Mammary epithelial cell (primary cell): ENCODE results near the gene RBMS2.

ENCODE experiments used
- EZH2 ChIP-seq: IDR thresholded peaks from 2 replicates; pipeline ENCODE4 v1.6.1; 2012; ENCODE audit warnings: low read length, inconsistent platforms, borderline replicate concordance
- TF ChIP-seq, protein P1 (sequence below), 2 donors: IDR thresholded peaks in 1 of 2; conservative IDR thresholded peaks in 1 of 2; 2 replicates each; pipeline ENCODE4 v1.5.1; 2011 to 2012; ENCODE audit warnings: inconsistent platforms in 2 of 2, low read length in 2 of 2, mild to moderate bottlenecking in 2 of 2, control low read depth in 1 of 2, low read depth in 1 of 2; ENCODE audit not compliant: insufficient read depth in 1 of 2; ENCODE audit errors: extremely low read depth in 1 of 2

DNA sequence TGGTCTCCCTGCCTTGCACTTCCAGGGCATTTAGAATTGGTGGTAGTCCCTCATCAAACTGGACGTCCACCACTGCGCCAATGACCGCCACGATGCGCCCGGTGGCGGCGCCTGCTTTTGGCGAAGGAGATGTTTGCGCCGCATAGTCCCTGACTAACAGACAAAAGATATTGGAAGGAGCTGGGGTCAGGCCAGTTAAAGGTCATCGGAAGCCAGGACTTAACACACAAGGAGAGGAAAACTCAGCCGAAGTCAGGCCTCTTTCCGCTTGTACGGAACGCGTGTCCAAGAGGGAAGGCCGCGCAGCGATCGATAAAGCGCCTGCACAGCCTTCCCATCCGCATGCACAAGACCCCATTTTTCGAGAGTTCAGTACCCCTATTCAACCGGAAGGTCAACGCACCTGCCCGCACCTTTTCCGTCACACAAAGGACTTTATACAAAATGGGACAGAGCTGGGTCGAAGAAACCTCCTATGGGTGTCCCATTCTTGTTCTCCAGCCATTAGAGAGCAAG is 123.6 kb downstream of the RBMS2 start:
- TF ChIP-seq, protein P1, sequence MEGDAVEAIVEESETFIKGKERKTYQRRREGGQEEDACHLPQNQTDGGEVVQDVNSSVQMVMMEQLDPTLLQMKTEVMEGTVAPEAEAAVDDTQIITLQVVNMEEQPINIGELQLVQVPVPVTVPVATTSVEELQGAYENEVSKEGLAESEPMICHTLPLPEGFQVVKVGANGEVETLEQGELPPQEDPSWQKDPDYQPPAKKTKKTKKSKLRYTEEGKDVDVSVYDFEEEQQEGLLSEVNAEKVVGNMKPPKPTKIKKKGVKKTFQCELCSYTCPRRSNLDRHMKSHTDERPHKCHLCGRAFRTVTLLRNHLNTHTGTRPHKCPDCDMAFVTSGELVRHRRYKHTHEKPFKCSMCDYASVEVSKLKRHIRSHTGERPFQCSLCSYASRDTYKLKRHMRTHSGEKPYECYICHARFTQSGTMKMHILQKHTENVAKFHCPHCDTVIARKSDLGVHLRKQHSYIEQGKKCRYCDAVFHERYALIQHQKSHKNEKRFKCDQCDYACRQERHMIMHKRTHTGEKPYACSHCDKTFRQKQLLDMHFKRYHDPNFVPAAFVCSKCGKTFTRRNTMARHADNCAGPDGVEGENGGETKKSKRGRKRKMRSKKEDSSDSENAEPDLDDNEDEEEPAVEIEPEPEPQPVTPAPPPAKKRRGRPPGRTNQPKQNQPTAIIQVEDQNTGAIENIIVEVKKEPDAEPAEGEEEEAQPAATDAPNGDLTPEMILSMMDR (conservative IDR thresholded peaks at IDR 0.05 in 1 of 2, IDR thresholded peaks at IDR 0.05 in 1 of 2; ENCODE audit: extremely low read depth in 1 of 2, insufficient read depth in 1 of 2, low read depth in 1 of 2, low read length in 2 of 2) = no peak
- no peak for TF ChIP-seq EZH2
